Osteocyte (in vitro differentiated cells): ENCODE measurements around the gene RALBP1. TPM values are rescaled to one million over a fixed set of nuclear protein-coding genes. Genes with fewer than 3 reads are reported as not detected.

Experiments
- DNase-seq: peaks from one replicate; pipeline ENCODE4 v3.0.0; 2021; ENCODE audit warnings: mixed read lengths; ENCODE audit not compliant: unreplicated experiment; ENCODE audit errors: extremely low spot score
- H3K27ac Mint-ChIP-seq: one replicate; pipeline ENCODE4 v1.8.0; 2021; ENCODE audit warnings: mild to moderate bottlenecking, mixed read lengths; ENCODE audit not compliant: unreplicated experiment
- H3K27me3 Mint-ChIP-seq: one replicate; pipeline ENCODE4 v1.8.0; 2021; ENCODE audit warnings: mixed read lengths; ENCODE audit not compliant: unreplicated experiment
- H3K36me3 Mint-ChIP-seq: one replicate; pipeline ENCODE4 v1.8.0; 2021; ENCODE audit warnings: mixed read lengths; ENCODE audit not compliant: unreplicated experiment
- H3K4me1 Mint-ChIP-seq: one replicate; pipeline ENCODE4 v1.8.0; 2021; ENCODE audit warnings: mixed read lengths; ENCODE audit not compliant: unreplicated experiment
- H3K4me3 Mint-ChIP-seq: one replicate; pipeline ENCODE4 v1.8.0; 2021; ENCODE audit warnings: mild to moderate bottlenecking, moderate library complexity, mixed read lengths; ENCODE audit not compliant: unreplicated experiment
- H3K9me3 Mint-ChIP-seq: one replicate; pipeline ENCODE4 v1.8.0; 2021; ENCODE audit warnings: mixed read lengths; ENCODE audit not compliant: unreplicated experiment
- CTCF ChIP-seq: fragments of 200-600 bp; sonication (generic); IDR thresholded peaks from 2 replicates; pipeline ENCODE4 v1.5.0; 2021; ENCODE audit warnings: antibody characterized with exemption, mild to moderate bottlenecking, moderate library complexity
- total RNA-seq: library from RNA; stranded (reverse); gene quantifications from 2 replicates; pipeline ENCODE4 v1.2.1, GENCODE V29; 2021

The RALBP1 gene
- total RNA-seq, 1 donor from 2014 or later, result 50.9 TPM

GRCh38 chr18:9513971-9514512 lies 38.7 kb downstream of the RALBP1 start:
- no peak for TF ChIP-seq CTCF
- Mint-ChIP-seq H3K36me3 (peaks cover 4% of the 10 kb centered on the region), H3K9me3 (no peaks in the 10 kb centered on the region), H3K4me1 (peaks cover 19% of the 10 kb centered on the region), H3K4me3 (no peak overlapping the region), H3K27ac (no peak overlapping the region), H3K27me3 (no peaks in the 10 kb centered on the region)
- DNase-seq, result no peak

- H3K4me3 Mint-ChIP-seq, result no peak overlapping the region
- H3K27me3 Mint-ChIP-seq, result no peaks in the 10 kb centered on the region
- no peaks in the 10 kb centered on the region for H3K9me3 Mint-ChIP-seq
- no peak overlapping the region for H3K27ac Mint-ChIP-seq
- peak; percentile 89 for TF ChIP-seq CTCF
- no peak for DNase-seq
- peaks cover 4% of the 10 kb centered on the region for H3K36me3 Mint-ChIP-seq
- peaks cover 24% of the 10 kb centered on the region for H3K4me1 Mint-ChIP-seq
Measured at GRCh38 chr18:9516437-9517064, 41.2 kb downstream of the RALBP1 start.

GRCh38 chr18:9517869-9518268 lies 42.6 kb downstream of the RALBP1 start:
- peaks cover 13% of the 10 kb centered on the region for H3K36me3 Mint-ChIP-seq
- DNase-seq, result no peak
- H3K27me3 Mint-ChIP-seq, result no peaks in the 10 kb centered on the region

GRCh38 chr18:9519399-9519798 lies 44.1 kb downstream of the RALBP1 start:
- H3K27ac Mint-ChIP-seq, result no peak overlapping the region

More at GRCh38 chr18:9517869-9518268, 42.6 kb downstream of the RALBP1 start:
- no peak overlapping the region for H3K27ac Mint-ChIP-seq
- peaks cover 24% of the 10 kb centered on the region for H3K4me1 Mint-ChIP-seq
- no peak overlapping the region for H3K4me3 Mint-ChIP-seq
- no peaks in the 10 kb centered on the region for H3K9me3 Mint-ChIP-seq
- TF ChIP-seq CTCF, result no peak

More at GRCh38 chr18:9519399-9519798, 44.1 kb downstream of the RALBP1 start:
- no peak for DNase-seq
- H3K4me3 Mint-ChIP-seq, result no peak overlapping the region
- H3K9me3 Mint-ChIP-seq, result no peaks in the 10 kb centered on the region
- no peak for TF ChIP-seq CTCF
- no peaks in the 10 kb centered on the region for H3K27me3 Mint-ChIP-seq
- H3K36me3 Mint-ChIP-seq, result peaks cover 11% of the 10 kb centered on the region
- H3K4me1 Mint-ChIP-seq, result peaks cover 14% of the 10 kb centered on the region
